HepG2 (cell line): Measurements from ENCODE around the gene ESF1. TPM values are rescaled to one million over a fixed set of nuclear protein-coding genes. Genes with fewer than 3 reads are reported as not detected.

Experiments used
- ATAC-seq: fragments of 200-7000 bp; cut with Tn5 transposase; 3 replicates; pipeline ENCODE4 v1.9.1; 2020; ENCODE audit warnings: mild to moderate bottlenecking, moderate library complexity
- BruUV-seq: library from RNA; stranded (reverse); fragments of 400-500 nt; replicated peaks from 2 replicates; lab custom pipeline; 2021; lab: Mats Ljungman, UMichigan
- CTCF ChIA-PET: fragments of 300-600 bp; formaldehyde crosslinking; extraction: SDS; loops from one replicate; lab custom pipeline; 2021; ENCODE audit warnings: low total read pairs, inconsistent platforms, low intra/inter-chr PET ratio; lab: Yijun Ruan, JAX
- POLR2A ChIA-PET: fragments of 350-600 bp; sonication (Branson Sonifier 250); formaldehyde crosslinking; loops from one replicate; lab custom pipeline; 2020; ENCODE audit warnings: antibody characterized with exemption, inconsistent platforms; lab: Yijun Ruan, JAX
- DNase-seq: peaks from one replicate; pipeline ENCODE4 v3.0.0-alpha.2; 2015; ENCODE audit warnings: low spot score
- FAIRE-seq: peaks from 3 replicates; lab custom pipeline; 2011; peaks lifted over from hg19 to GRCh38; lab: Jason Lieb, UNC
- H2AFZ ChIP-seq: one replicate; pipeline ENCODE4 v1.6.1; 2011; ENCODE audit warnings: low read length, inconsistent platforms
- H3K27ac ChIP-seq: fragments of 300-600 bp; 3 replicates; pipeline ENCODE4 v1.8.0; 2011; ENCODE audit warnings: mixed run types, mild to moderate bottlenecking, mixed read lengths, low read length, inconsistent platforms; ENCODE audit not compliant: insufficient read depth; ENCODE audit errors: extremely low read length
- H3K27me3 ChIP-seq, 2 experiments: fragments of 200-600 bp in 1 of 2; 2 replicates in 1 of 2; 3 replicates in 1 of 2; pipeline versions ENCODE4 v1.6.0 to v1.8.0; 2011; ENCODE audit warnings: low read length in 2 of 2, mild to moderate bottlenecking in 2 of 2, moderate library complexity in 2 of 2, inconsistent platforms in 1 of 2; ENCODE audit not compliant: insufficient read depth in 2 of 2, control insufficient read depth in 1 of 2
- H3K36me3 ChIP-seq, 2 experiments: fragments of 200-600 bp in 1 of 2; replicated peaks in 1 of 2; 2 replicates in 1 of 2; 3 replicates in 1 of 2; pipeline versions ENCODE4 v1.5.1 to v1.8.0; 2011; ENCODE audit warnings: low read length in 2 of 2, inconsistent platforms in 1 of 2; ENCODE audit not compliant: insufficient read depth in 2 of 2, control insufficient read depth in 1 of 2
- H3K4me1 ChIP-seq: 2 replicates; pipeline ENCODE4 v1.5.1; 2012; ENCODE audit warnings: low read length, inconsistent platforms; ENCODE audit not compliant: insufficient read depth
- H3K4me2 ChIP-seq: 2 replicates; pipeline ENCODE4 v1.6.0; 2011; ENCODE audit warnings: low read depth, low read length, inconsistent platforms
- H3K4me3 ChIP-seq, 3 experiments: fragments of 200-600 bp in 1 of 3; sonication (generic), shearing (Covaris generic) in 1 of 3; replicated peaks in 1 of 3; 2 replicates each; pipeline ENCODE4 v1.5.1; 2011 to 2016; ENCODE audit warnings: low read length in 3 of 3, inconsistent platforms in 2 of 3, low read depth in 2 of 3, mild to moderate bottlenecking in 2 of 3, control low read depth in 1 of 3, mixed read lengths in 1 of 3; ENCODE audit not compliant: insufficient read depth in 1 of 3
- H3K79me2 ChIP-seq: one replicate; pipeline ENCODE4 v1.6.1; 2011; ENCODE audit warnings: low read length, inconsistent platforms; ENCODE audit not compliant: insufficient read depth
- H3K9ac ChIP-seq: 2 replicates; pipeline ENCODE4 v1.6.0; 2011; ENCODE audit warnings: mild to moderate bottlenecking, low read depth, low read length, inconsistent platforms; ENCODE audit not compliant: insufficient read depth
- H3K9me3 ChIP-seq: 2 replicates; pipeline ENCODE4 v1.5.1; 2012; ENCODE audit warnings: mild to moderate bottlenecking, low read length
- H4K20me1 ChIP-seq: 2 replicates; pipeline ENCODE4 v1.6.0; 2011; ENCODE audit warnings: inconsistent platforms, mild to moderate bottlenecking, low read length, moderate library complexity; ENCODE audit not compliant: insufficient read depth
- CENPX ChIP-seq: sonication (generic); formaldehyde crosslinking; IDR thresholded peaks from 2 replicates; pipeline ENCODE4 v1.9.0; 2021; ENCODE audit warnings: mild to moderate bottlenecking, missing genetic modification reagents, moderate library complexity
- DNMT3B ChIP-seq: conservative IDR thresholded peaks from 2 replicates; pipeline ENCODE4 v1.6.1; 2016; ENCODE audit warnings: missing biosample characterization, control low read depth
- MEIS2 ChIP-seq: sonication (generic); formaldehyde crosslinking; IDR thresholded peaks from 2 replicates; pipeline ENCODE4 v1.9.0; 2021; ENCODE audit warnings: mild to moderate bottlenecking, missing genetic modification reagents
- POGZ ChIP-seq: sonication (generic); formaldehyde crosslinking; IDR thresholded peaks from 2 replicates; pipeline ENCODE4 v1.4.0; 2020; ENCODE audit warnings: mild to moderate bottlenecking, missing genetic modification reagents
- PRPF4 ChIP-seq: fragments of 200-400 bp; formaldehyde crosslinking; IDR thresholded peaks from 2 replicates; pipeline ENCODE4 v1.6.1; 2016; ENCODE audit warnings: low read length, low read depth; ENCODE audit not compliant: poor library complexity, severe bottlenecking
- SNAPC2 ChIP-seq: sonication (generic); formaldehyde crosslinking; IDR thresholded peaks from 2 replicates; pipeline ENCODE4 v1.8.1; 2022; ENCODE audit warnings: mild to moderate bottlenecking, missing genetic modification reagents
- TARDBP ChIP-seq: sonication (generic); formaldehyde crosslinking; IDR thresholded peaks from 2 replicates; pipeline ENCODE4 v1.8.0; 2022; ENCODE audit warnings: mild to moderate bottlenecking, missing genetic modification reagents
- TBX2 ChIP-seq: sonication (generic); formaldehyde crosslinking; IDR thresholded peaks from 2 replicates; pipeline ENCODE4 v1.5.0; 2020; ENCODE audit warnings: missing genetic modification reagents, mild to moderate bottlenecking, borderline replicate concordance
- TEAD3 ChIP-seq: optimal IDR thresholded peaks from 2 replicates; pipeline ENCODE3; 2016; ENCODE audit warnings: borderline replicate concordance
- THYN1 ChIP-seq: sonication (generic); formaldehyde crosslinking; IDR thresholded peaks from 2 replicates; pipeline ENCODE4 v1.8.1; 2023; ENCODE audit warnings: low read depth, mild to moderate bottlenecking, moderate library complexity, missing genetic modification reagents, borderline replicate concordance
- ZBTB38 ChIP-seq: sonication (generic); formaldehyde crosslinking; IDR thresholded peaks from 2 replicates; pipeline ENCODE4 v1.5.1; 2020; ENCODE audit warnings: mild to moderate bottlenecking, missing genetic modification reagents
- ZNF354B ChIP-seq: sonication (generic); formaldehyde crosslinking; IDR thresholded peaks from 2 replicates; pipeline ENCODE4 v1.8.0; 2022; ENCODE audit warnings: mild to moderate bottlenecking, missing genetic modification reagents
- WGBS: methylation state at CpG from one replicate; pipeline ENCODE4 v1.1.6; 2017; ENCODE audit warnings: low lambda C conversion rate; 5-methylcytosine and 5-hydroxymethylcytosine counted together
- in situ Hi-C: cut with HindIII; loops from 2 replicates; pipeline ENCODE4 v1.10.0; 2017; ENCODE audit warnings: low pct_unique_long_range_greater_than_20kb; ENCODE audit not compliant: extremely low pct_ligation_motif_present
- intact Hi-C: fragments of 100-400 bp; cut with micrococcal nuclease; formaldehyde crosslinking; loops from one replicate; pipeline ENCODE4 v1.10.0; 2022; ENCODE audit not compliant: unreplicated experiment
- polyA plus RNA-seq, 8 experiments: library from polyadenylated mRNA; depleted of rRNA in 3 of 8; stranded (reverse) in 7 of 8; unstranded in 1 of 8; fragments of >200 nt; fragmentation: Illumina TruSeq in 4 of 8; extraction: Trizol in 4 of 8; gene quantifications; 2 replicates each; pipeline versions ENCODE4 v1.2.1 to v1.2.3, GENCODE V29; 2011 to 2016; ENCODE audit warnings: low read depth in 4 of 8, missing spikeins in 1 of 8, mixed read lengths in 1 of 8; ENCODE audit not compliant: insufficient read depth in 1 of 8
- total RNA-seq, 5 experiments: library from RNA; depleted of rRNA; stranded (reverse); fragments of >200 nt; fragmentation: Illumina TruSeq; extraction: Trizol; gene quantifications; 2 replicates each; pipeline ENCODE4 v1.2.3, GENCODE V29; 2016; ENCODE audit warnings: low read depth in 1 of 5
- TF ChIP-seq, protein P1 (sequence below): sonication (generic); formaldehyde crosslinking; IDR thresholded peaks from 2 replicates; pipeline ENCODE4 v1.8.1; 2023; ENCODE audit warnings: mild to moderate bottlenecking, missing genetic modification reagents
- TF ChIP-seq, protein P2 (sequence below): sonication (generic); formaldehyde crosslinking; IDR thresholded peaks from 2 replicates; pipeline ENCODE4 v1.8.0; 2022; ENCODE audit warnings: mild to moderate bottlenecking, missing genetic modification reagents
- TF ChIP-seq, protein P3 (sequence below): sonication (generic); formaldehyde crosslinking; IDR thresholded peaks from 2 replicates; pipeline ENCODE4 v1.8.0; 2022; ENCODE audit warnings: mild to moderate bottlenecking, missing genetic modification reagents, borderline replicate concordance
- TF ChIP-seq, protein P4 (sequence below): sonication (generic); formaldehyde crosslinking; IDR thresholded peaks from 2 replicates; pipeline ENCODE4 v1.5.1; 2020; ENCODE audit warnings: mild to moderate bottlenecking, missing genetic modification reagents, moderate library complexity

The ESF1 gene
- total and polyA plus RNA-seq, 2 of the 13 experiments (the other 11 are each of a cell fraction or from before 2014, with no cell fraction given), result 7.3 to 66.9 TPM

DNA sequence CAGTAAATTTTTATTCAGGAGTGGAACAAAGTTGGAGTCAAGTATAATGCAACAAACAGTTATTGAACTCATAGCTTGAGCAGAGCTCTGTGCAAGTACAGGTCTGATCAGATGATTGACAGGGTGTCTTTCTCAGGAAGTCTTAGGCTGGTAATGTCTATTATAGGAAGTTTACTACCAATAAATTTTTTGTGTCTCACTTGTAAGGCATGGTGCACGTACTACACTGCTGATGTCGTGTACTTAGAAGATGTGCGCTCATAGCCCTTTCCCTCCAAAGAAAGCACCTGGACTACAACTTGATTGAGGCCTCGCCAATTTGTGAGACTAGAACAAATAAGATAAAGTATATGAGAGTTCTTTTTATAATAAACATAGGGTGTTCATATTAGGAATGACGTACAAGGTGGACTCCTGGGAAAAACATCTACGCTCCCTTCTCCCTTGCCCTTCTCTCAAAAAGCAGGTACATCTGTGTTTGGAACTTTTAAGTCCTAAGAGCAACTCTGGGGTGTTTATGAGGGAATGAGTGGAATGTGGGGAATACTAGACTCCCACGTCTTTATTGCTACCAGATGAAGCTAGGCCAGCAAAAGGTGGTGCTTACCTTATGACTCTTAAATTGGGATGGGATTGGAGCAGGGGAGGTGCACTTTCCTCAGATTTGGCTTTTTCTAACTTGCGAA lies 1.6 kb upstream of the ESF1 start:
- Histone ChIP-seq H4K20me1 (no peaks in the 10 kb centered on the region; the same call in 1 of the 2 replicates), H3K9me3 (no peaks in the 10 kb centered on the region), H3K36me3 (peaks cover 21 to 44% of the 10 kb centered on the region in 2 experiments), H3K27ac (peak overlapping the region; percentile 93), H2AFZ (no peak overlapping the region), H3K4me1 (peaks cover 68% of the 10 kb centered on the region), H3K4me2 (peak overlapping the region; percentile 88), H3K79me2 (peaks cover 74% of the 10 kb centered on the region), H3K9ac (peak overlapping the region; percentile 83), H3K27me3 (no peaks in the 10 kb centered on the region; a peak in 1 of 5 replicates), H3K4me3 (peak overlapping the region; percentile 84 to 90 (median 86); a peak in 5 of 6 replicates)
- ChIA-PET POLR2A (interaction anchor here (1.7 to 3.1 kb wide), 3 partner anchors 11 to 14 kb away, joined by 8 to 24 read pairs (median 11); no protein-coding TSS in a partner anchor), CTCF (no interaction called here)
- ATAC-seq (no peak), FAIRE-seq (no peak), DNase-seq (no peak)
- no TSS peak for BruUV-seq
- intact Hi-C loops, result loop anchor here (5.0 to 10.0 kb wide), 3 partner anchors 461 to 859 kb away; no protein-coding TSS in a partner anchor
- WGBS, result 71% methylated on average over 8 of the region's 8 CpGs
- in situ Hi-C loops, result loop anchor here (10.0 kb wide), 2 partner anchors 811 to 861 kb away; no protein-coding TSS in a partner anchor
- TF ChIP-seq SNAPC2 (CRISPR knock-in tag), result 0 out of 2 replicates have a peak, but pooled peaks have one; percentile 54
- TF ChIP-seq, protein P1, sequence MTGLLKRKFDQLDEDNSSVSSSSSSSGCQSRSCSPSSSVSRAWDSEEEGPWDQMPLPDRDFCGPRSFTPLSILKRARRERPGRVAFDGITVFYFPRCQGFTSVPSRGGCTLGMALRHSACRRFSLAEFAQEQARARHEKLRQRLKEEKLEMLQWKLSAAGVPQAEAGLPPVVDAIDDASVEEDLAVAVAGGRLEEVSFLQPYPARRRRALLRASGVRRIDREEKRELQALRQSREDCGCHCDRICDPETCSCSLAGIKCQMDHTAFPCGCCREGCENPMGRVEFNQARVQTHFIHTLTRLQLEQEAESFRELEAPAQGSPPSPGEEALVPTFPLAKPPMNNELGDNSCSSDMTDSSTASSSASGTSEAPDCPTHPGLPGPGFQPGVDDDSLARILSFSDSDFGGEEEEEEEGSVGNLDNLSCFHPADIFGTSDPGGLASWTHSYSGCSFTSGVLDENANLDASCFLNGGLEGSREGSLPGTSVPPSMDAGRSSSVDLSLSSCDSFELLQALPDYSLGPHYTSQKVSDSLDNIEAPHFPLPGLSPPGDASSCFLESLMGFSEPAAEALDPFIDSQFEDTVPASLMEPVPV (CRISPR knock-in tag), result 0 out of 2 replicates have a peak, but pooled peaks have one; percentile 53
- 0 out of 2 replicates have a peak, but pooled peaks have one; percentile 37 for TF ChIP-seq DNMT3B (CRISPR knock-in tag)
- peak; percentile 53; the same call in 1 of the 2 replicates for TF ChIP-seq TARDBP (CRISPR knock-in tag)
- TF ChIP-seq TEAD3, result peak; percentile 73
- TF ChIP-seq TBX2 (CRISPR knock-in tag), result 0 out of 2 replicates have a peak, but pooled peaks have one; percentile 19
- no peak for TF ChIP-seq POGZ (CRISPR knock-in tag)
- TF ChIP-seq THYN1 (CRISPR knock-in tag), result 0 out of 2 replicates have a peak, but pooled peaks have one; percentile 77
- peak; percentile 20; the same call in 1 of the 2 replicates for TF ChIP-seq ZBTB38 (CRISPR knock-in tag)
- TF ChIP-seq, protein P2, sequence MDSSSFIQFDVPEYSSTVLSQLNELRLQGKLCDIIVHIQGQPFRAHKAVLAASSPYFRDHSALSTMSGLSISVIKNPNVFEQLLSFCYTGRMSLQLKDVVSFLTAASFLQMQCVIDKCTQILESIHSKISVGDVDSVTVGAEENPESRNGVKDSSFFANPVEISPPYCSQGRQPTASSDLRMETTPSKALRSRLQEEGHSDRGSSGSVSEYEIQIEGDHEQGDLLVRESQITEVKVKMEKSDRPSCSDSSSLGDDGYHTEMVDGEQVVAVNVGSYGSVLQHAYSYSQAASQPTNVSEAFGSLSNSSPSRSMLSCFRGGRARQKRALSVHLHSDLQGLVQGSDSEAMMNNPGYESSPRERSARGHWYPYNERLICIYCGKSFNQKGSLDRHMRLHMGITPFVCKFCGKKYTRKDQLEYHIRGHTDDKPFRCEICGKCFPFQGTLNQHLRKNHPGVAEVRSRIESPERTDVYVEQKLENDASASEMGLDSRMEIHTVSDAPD (CRISPR knock-in tag), result peak; percentile 45; the same call in 1 of the 2 replicates
- TF ChIP-seq, protein P3, sequence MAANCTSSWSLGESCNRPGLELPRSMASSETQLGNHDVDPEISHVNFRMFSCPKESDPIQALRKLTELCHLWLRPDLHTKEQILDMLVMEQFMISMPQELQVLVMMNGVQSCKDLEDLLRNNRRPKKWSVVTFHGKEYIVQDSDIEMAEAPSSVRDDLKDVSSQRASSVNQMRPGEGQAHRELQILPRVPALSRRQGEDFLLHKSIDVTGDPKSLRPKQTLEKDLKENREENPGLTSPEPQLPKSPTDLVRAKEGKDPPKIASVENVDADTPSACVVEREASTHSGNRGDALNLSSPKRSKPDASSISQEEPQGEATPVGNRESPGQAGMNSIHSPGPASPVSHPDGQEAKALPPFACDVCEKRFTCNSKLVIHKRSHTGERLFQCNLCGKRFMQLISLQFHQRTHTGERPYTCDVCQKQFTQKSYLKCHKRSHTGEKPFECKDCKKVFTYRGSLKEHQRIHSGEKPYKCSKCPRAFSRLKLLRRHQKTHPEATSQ (CRISPR knock-in tag), result peak; percentile 78; the same call in 1 of the 2 replicates
- TF ChIP-seq CENPX (CRISPR knock-in tag), result no peak
- TF ChIP-seq, protein P4, sequence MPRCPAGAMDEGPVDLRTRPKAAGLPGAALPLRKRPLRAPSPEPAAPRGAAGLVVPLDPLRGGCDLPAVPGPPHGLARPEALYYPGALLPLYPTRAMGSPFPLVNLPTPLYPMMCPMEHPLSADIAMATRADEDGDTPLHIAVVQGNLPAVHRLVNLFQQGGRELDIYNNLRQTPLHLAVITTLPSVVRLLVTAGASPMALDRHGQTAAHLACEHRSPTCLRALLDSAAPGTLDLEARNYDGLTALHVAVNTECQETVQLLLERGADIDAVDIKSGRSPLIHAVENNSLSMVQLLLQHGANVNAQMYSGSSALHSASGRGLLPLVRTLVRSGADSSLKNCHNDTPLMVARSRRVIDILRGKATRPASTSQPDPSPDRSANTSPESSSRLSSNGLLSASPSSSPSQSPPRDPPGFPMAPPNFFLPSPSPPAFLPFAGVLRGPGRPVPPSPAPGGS (CRISPR knock-in tag), result no peak
- 0 out of 2 replicates have a peak, but pooled peaks have one; percentile 68 for TF ChIP-seq ZNF354B
- TF ChIP-seq PRPF4, result peak; percentile 92
- 0 out of 2 replicates have a peak, but pooled peaks have one; percentile 15 for TF ChIP-seq MEIS2
